GM12865 (cell line): ENCODE measurements around the gene BCAM.

Experiments
- DNase-seq: peaks from one replicate; pipeline ENCODE4 v3.0.0; 2010; ENCODE audit warnings: low read depth
- H3K4me3 ChIP-seq: 2 replicates; pipeline ENCODE4 v1.5.1; 2011; ENCODE audit warnings: mild to moderate bottlenecking, low read depth, low read length, control low read depth
- TF ChIP-seq, protein P1 (sequence below): IDR thresholded peaks from 2 replicates; pipeline ENCODE4 v1.5.1; 2011; ENCODE audit warnings: low read length, control low read depth, low read depth, inconsistent platforms; ENCODE audit not compliant: insufficient read depth; ENCODE audit errors: missing control alignments

Gene BCAM

DNA sequence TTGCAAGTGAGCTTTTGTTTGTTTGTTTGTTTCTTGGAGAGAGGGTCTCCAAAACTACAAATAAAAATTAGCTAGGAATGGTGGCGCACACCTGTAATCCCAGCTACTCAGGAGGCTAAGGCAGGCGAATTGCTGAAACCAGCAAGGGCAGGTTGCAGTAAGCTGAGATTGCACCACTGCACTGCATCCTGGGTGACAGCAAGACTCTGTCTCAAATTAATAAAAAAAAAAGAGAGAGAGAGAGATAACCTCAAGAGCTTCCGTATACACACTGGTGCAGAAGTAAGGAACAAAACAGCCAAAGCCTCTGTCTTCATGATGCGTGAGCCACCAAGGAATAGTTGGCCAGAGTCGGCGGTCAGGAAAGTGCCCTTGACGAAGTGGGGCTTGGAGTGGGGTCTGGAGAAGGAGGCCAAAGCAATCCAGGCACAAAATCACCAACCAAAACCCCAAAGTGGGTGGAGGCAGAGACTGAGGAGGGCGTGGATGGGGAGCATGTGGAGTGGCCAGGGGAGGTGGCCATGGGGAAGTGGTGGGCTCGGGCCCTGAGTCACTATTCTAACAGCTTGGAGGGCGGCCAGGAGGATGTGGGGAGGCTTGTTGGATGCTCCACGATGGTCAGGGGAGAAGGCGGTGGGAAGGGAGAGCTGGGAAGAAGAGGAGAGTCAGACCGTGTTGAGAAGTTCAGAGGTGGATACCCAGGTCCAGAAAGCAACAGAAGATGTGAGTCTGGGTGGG, 61.0 kb downstream of the BCAM start:
- no peak for DNase-seq
- TF ChIP-seq, protein P1, sequence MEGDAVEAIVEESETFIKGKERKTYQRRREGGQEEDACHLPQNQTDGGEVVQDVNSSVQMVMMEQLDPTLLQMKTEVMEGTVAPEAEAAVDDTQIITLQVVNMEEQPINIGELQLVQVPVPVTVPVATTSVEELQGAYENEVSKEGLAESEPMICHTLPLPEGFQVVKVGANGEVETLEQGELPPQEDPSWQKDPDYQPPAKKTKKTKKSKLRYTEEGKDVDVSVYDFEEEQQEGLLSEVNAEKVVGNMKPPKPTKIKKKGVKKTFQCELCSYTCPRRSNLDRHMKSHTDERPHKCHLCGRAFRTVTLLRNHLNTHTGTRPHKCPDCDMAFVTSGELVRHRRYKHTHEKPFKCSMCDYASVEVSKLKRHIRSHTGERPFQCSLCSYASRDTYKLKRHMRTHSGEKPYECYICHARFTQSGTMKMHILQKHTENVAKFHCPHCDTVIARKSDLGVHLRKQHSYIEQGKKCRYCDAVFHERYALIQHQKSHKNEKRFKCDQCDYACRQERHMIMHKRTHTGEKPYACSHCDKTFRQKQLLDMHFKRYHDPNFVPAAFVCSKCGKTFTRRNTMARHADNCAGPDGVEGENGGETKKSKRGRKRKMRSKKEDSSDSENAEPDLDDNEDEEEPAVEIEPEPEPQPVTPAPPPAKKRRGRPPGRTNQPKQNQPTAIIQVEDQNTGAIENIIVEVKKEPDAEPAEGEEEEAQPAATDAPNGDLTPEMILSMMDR, result no peak
- H3K4me3 ChIP-seq, result no peak overlapping the region
